ENCODE measurements around the gene AP5S1.
A peak's percentile ranks its signal among the peaks of the same experiment; 100 is the strongest.

The AP5S1 gene

DNA sequence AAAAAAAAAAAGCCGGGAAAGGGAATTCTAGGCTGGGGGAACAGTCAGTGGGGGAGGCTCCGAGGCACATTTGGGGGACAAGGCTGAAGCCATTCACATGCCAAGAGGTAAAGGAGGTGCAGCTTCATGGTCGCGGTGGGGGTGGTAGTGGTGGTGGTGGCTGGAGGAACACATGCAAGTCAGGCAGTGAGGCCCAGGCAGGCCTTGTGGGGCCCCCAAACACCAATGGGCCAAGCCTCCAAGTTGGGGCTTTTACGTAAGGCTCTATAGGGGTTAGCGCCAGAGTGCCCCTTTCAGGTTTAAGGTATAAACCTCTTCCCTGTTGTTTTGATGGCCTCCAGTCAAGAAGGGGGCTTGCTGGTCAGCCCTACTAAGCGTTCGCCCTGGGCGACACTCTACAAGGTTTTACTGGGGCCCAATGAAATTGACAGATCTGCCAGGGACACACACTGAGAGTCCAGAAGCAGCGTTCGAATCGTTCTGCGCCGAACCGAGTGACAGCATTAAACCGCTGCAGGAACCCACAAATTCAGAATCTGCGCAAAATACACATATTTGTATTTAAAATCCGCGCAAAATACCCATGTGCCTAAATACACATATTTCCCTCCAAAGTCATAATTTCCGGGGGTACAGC is 818 bp upstream of the AP5S1 start:
- no peak for DNase-seq (ENCODE audit: low read depth)
- H3K4me3 ChIP-seq (ENCODE audit: low read depth, low read length): peak overlapping the region; percentile 59
- TF ChIP-seq, protein P1, sequence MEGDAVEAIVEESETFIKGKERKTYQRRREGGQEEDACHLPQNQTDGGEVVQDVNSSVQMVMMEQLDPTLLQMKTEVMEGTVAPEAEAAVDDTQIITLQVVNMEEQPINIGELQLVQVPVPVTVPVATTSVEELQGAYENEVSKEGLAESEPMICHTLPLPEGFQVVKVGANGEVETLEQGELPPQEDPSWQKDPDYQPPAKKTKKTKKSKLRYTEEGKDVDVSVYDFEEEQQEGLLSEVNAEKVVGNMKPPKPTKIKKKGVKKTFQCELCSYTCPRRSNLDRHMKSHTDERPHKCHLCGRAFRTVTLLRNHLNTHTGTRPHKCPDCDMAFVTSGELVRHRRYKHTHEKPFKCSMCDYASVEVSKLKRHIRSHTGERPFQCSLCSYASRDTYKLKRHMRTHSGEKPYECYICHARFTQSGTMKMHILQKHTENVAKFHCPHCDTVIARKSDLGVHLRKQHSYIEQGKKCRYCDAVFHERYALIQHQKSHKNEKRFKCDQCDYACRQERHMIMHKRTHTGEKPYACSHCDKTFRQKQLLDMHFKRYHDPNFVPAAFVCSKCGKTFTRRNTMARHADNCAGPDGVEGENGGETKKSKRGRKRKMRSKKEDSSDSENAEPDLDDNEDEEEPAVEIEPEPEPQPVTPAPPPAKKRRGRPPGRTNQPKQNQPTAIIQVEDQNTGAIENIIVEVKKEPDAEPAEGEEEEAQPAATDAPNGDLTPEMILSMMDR (IDR thresholded peaks at IDR 0.05; ENCODE audit: control insufficient read depth, extremely low read depth, insufficient read depth): no peak

DNA sequence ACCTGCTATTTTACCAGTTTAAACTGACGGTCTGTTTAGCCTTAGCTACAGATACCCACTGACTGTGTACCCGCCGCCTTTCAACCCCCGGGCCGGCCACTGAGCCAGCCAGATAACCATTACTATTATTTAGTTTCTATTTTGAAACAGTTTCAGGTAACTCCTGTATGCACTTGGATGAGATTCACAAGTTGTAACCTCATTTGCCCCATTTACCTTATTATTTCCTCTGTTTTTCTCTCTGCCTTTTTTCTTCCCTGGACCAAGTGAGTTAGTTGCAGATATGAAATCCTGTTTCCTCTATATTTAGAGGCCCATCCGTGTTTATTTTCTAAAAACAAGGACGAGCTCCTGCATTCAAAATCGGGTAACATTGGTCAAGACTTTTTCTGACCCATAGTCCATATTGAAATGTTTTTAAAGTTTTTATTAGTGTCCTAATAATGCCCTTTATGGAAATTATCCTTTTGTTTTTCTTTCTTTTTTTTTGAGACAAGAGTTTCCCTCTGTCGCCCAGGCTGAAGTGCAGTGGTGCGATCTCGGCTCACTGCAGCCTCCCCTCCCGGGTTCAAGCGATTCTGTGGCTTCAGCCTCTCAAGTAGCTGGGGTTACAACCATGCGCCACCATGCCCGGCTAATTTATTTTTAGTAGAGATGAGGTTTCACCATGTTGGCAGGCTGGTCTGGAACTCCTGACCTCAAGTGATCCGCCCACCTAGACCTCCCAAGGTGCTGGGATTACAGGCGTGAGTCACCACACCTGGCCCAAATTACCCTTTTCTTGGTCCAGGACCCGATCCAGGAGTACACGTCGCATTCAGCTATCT is 767 bp downstream of the AP5S1 start:
- DNase-seq (ENCODE audit: low read depth): no peak
- H3K4me3 ChIP-seq (ENCODE audit: low read depth, low read length): peak overlapping the region; percentile 59
- TF ChIP-seq, protein P1 (IDR thresholded peaks at IDR 0.05; ENCODE audit: control insufficient read depth, extremely low read depth, insufficient read depth): no peak

DNA sequence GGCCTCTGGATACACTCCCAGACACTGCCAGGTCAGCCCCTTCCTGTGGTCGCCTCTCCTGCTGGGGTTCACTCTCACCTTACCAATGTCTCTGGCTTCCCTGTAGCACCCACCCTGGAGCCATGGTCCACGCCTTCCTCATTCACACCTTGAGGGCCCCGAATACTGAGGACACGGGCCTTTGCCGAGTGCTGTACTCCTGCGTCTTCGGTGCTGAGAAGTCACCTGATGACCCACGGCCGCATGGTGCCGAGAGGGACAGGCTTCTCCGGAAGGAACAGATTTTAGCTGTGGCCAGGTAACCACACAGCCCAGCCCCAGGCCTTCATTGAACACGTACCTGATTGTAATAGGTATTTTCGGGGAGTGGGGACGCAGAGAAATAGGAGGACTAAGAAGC is 1.6 kb downstream of the AP5S1 start:
- no peak for DNase-seq (ENCODE audit: low read depth)
- peak overlapping the region; percentile 59; the same call in 1 of the 2 replicates for H3K4me3 ChIP-seq (ENCODE audit: low read depth, low read length)
- TF ChIP-seq, protein P1 (IDR thresholded peaks at IDR 0.05; ENCODE audit: control insufficient read depth, extremely low read depth, insufficient read depth): no peak

DNA sequence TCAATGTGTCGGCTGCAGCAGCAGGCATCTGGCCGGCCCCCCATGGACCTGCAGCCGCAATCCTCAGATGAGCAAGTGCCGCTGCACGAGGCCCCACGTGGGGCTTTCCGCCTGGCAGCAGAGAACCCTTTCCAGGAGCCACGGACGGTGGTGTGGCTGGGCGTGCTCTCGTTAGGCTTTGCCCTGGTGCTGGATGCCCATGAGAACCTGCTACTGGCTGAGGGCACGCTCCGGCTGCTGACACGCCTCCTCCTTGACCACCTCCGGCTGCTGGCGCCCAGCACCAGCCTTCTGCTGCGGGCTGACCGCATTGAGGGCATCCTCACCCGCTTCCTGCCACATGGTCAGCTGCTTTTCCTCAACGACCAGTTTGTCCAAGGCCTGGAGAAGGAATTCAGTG is 3.5 kb downstream of the AP5S1 start:
- H3K4me3 ChIP-seq (ENCODE audit: low read depth, low read length): no peak overlapping the region
- TF ChIP-seq, protein P1 (IDR thresholded peaks at IDR 0.05; ENCODE audit: control insufficient read depth, extremely low read depth, insufficient read depth): no peak
- no peak for DNase-seq (ENCODE audit: low read depth)

DNA sequence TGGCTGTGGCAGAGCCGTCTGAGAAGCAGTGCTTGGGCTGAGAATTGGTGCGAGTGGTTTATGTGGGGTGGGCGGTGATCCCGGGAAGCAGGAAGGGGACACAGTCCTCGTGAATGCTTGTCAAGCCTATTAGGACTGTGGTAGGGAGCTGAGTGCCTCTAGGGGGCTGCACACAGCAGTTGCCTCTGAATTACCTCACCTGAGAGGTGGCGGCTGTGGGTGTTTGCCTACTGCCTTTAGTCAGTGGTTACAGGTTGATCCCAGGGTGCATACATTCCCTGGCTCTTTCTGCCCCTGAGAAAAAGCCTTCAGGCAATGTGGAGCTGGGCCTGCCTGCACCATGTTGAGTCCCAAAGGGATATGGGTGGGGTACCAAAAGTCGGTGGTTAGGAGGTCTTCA is 5.2 kb downstream of the AP5S1 start:
- TF ChIP-seq, protein P1 (IDR thresholded peaks at IDR 0.05; ENCODE audit: control insufficient read depth, extremely low read depth, insufficient read depth): no peak

DNA sequence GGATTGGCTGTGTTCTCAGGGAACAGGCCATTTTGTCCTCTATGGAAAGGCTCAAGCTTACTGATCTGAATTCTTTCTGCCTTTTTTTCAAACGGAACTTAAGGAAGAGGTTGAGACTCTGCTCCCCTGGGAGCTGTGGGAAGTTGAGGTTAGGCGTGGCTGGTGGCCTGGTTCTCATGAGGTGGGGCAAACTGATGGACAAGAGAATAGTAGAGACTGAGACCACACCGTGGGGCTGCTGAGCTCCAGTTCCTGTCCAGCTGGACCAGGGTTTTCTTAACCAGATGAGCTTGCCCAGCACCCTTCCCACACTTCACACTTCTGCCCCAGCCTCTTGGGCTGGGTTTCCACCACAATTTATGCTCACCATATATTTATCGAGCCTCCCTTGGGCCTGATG is 6.1 kb downstream of the AP5S1 start:
- TF ChIP-seq, protein P1 (IDR thresholded peaks at IDR 0.05; ENCODE audit: control insufficient read depth, extremely low read depth, insufficient read depth): no peak
- no peak for DNase-seq (ENCODE audit: low read depth)
- no peak overlapping the region for H3K4me3 ChIP-seq (ENCODE audit: low read depth, low read length)

More for the DNA sequence above, 5.2 kb downstream of the AP5S1 start:
- no peak for DNase-seq (ENCODE audit: low read depth)
- no peak overlapping the region for H3K4me3 ChIP-seq (ENCODE audit: low read depth, low read length)
